IMR-90 (cell line): ENCODE measurements around the gene LIMS2. TPM values are rescaled to one million over a fixed set of nuclear protein-coding genes. Genes with fewer than 3 reads are reported as not detected.

ENCODE experiments used
- polyA plus RNA-seq, 3 experiments: library from polyadenylated mRNA; depleted of rRNA; stranded (reverse); fragments of >200 nt; gene quantifications; 2 replicates each; pipeline ENCODE4 v1.2.3, GENCODE V29; 2012; ENCODE audit warnings: low replicate concordance in 1 of 3
- total RNA-seq: library from RNA; depleted of rRNA; stranded (reverse); fragments of >200 nt; gene quantifications from 2 replicates; pipeline ENCODE4 v1.2.3, GENCODE V29; 2012; rRNA removed

The LIMS2 gene
- total and polyA plus RNA-seq, 2 of the 4 experiments (the other 2 are of a cell fraction), result 1.3 to 18.8 TPM

Other genes starting within 250 kb of the LIMS2 start
- 50.0 and 52.5 TPM in 2 replicates for gene IWS1, start 149.0 kb downstream of the LIMS2 start, total RNA-seq
- gene IWS1, start 149.0 kb downstream of the LIMS2 start, polyA plus RNA-seq (2012; rRNA removed), result 31.0 and 31.5 TPM in 2 replicates
- gene MYO7B, start 139.8 kb downstream of the LIMS2 start, total RNA-seq, result 0.18 and 0.28 TPM in 2 replicates
- 0.46 and 0.55 TPM in 2 replicates for gene MYO7B, start 139.8 kb downstream of the LIMS2 start, polyA plus RNA-seq (2012; rRNA removed)
- not detected in 2 replicates for gene GPR17, start 29.4 kb downstream of the LIMS2 start, total RNA-seq
- gene GPR17, start 29.4 kb downstream of the LIMS2 start, polyA plus RNA-seq (2012; rRNA removed), result not detected in 2 replicates
- gene SFT2D3, start 26.0 kb upstream of the LIMS2 start, total RNA-seq, result 2.5 and 3.9 TPM in 2 replicates
- 3.1 TPM in 2 replicates for gene SFT2D3, start 26.0 kb upstream of the LIMS2 start, polyA plus RNA-seq (2012; rRNA removed)
- gene WDR33, start 135.6 kb upstream of the LIMS2 start, total RNA-seq, result 41.2 and 47.8 TPM in 2 replicates
- 14.9 and 19.6 TPM in 2 replicates for gene WDR33, start 135.6 kb upstream of the LIMS2 start, polyA plus RNA-seq (2012; rRNA removed)
- gene POLR2D, start 182.6 kb upstream of the LIMS2 start, total RNA-seq, result 41.6 and 42.2 TPM in 2 replicates
- 12.9 and 18.0 TPM in 2 replicates for gene POLR2D, start 182.6 kb upstream of the LIMS2 start, polyA plus RNA-seq (2012; rRNA removed)
- gene AMMECR1L, start 210.4 kb upstream of the LIMS2 start, total RNA-seq, result 14.0 and 16.1 TPM in 2 replicates
- 11.0 and 13.4 TPM in 2 replicates for gene AMMECR1L, start 210.4 kb upstream of the LIMS2 start, polyA plus RNA-seq (2012; rRNA removed)